Fibroblast of lung (primary cell): Measurements from ENCODE around the gene ZBTB7B. TPM values are rescaled to one million over a fixed set of nuclear protein-coding genes. Genes with fewer than 3 reads are reported as not detected.
"Not testable (repeated sequence)": the region's sequence is repeated elsewhere in the genome, so short reads cannot be mapped to it uniquely, and the experiment has no call there.

Source experiments
- DNase-seq, 2 donors: peaks; one replicate each; pipeline versions ENCODE4 v3.0.0 to v3.0.0-alpha.2; 2010; ENCODE audit warnings: low read depth in 2 of 2
- H2AFZ ChIP-seq: 2 replicates; pipeline ENCODE4 v1.5.1; 2012; ENCODE audit warnings: low read length, control low read depth, inconsistent platforms
- H3K27ac ChIP-seq: 2 replicates; pipeline ENCODE4 v1.5.1; 2011; ENCODE audit warnings: low read length, control low read depth; ENCODE audit not compliant: insufficient read depth
- H3K27me3 ChIP-seq: 2 replicates; pipeline ENCODE4 v1.5.1; 2011; ENCODE audit warnings: mild to moderate bottlenecking, low read length; ENCODE audit not compliant: control insufficient read depth, insufficient read depth
- H3K36me3 ChIP-seq: 2 replicates; pipeline ENCODE4 v1.5.1; 2011; ENCODE audit warnings: low read length; ENCODE audit not compliant: control insufficient read depth, insufficient read depth
- H3K4me1 ChIP-seq: 2 replicates; pipeline ENCODE4 v1.5.1; 2011; ENCODE audit warnings: low read length; ENCODE audit not compliant: control insufficient read depth, insufficient read depth; ENCODE audit errors: extremely low read depth
- H3K4me2 ChIP-seq: 2 replicates; pipeline ENCODE4 v1.5.1; 2011; ENCODE audit warnings: low read length, control low read depth; ENCODE audit not compliant: insufficient read depth; ENCODE audit errors: extremely low read depth
- H3K4me3 ChIP-seq, 4 experiments: fragments of 200-600 bp in 1 of 4; sonication (generic) in 1 of 4; replicated peaks in 1 of 4; 2 replicates each; pipeline ENCODE4 v1.5.1; 2011 to 2016; ENCODE audit warnings: low read length in 4 of 4, low read depth in 3 of 4, mild to moderate bottlenecking in 3 of 4, control low read depth in 2 of 4, inconsistent platforms in 1 of 4, mixed read lengths in 1 of 4; ENCODE audit not compliant: insufficient read depth in 1 of 4; ENCODE audit errors: control extremely low read depth in 1 of 4
- H3K79me2 ChIP-seq: 2 replicates; pipeline ENCODE4 v1.5.1; 2012; ENCODE audit warnings: mild to moderate bottlenecking, low read length, inconsistent platforms; ENCODE audit not compliant: control insufficient read depth, insufficient read depth
- H3K9ac ChIP-seq: 2 replicates; pipeline ENCODE4 v1.5.1; 2011; ENCODE audit warnings: mild to moderate bottlenecking, low read length, control low read depth; ENCODE audit not compliant: insufficient read depth
- H3K9me3 ChIP-seq: 2 replicates; pipeline ENCODE4 v1.5.1; 2012; ENCODE audit warnings: low read depth, low read length; ENCODE audit not compliant: control insufficient read depth, insufficient read depth
- H4K20me1 ChIP-seq: 2 replicates; pipeline ENCODE4 v1.5.1; 2011; ENCODE audit warnings: low read length; ENCODE audit not compliant: control insufficient read depth, insufficient read depth; ENCODE audit errors: extremely low read depth
- CTCF ChIP-seq, 2 donors: IDR thresholded peaks in 1 of 2; conservative IDR thresholded peaks in 1 of 2; 1 replicate in 1 of 2; 2 replicates in 1 of 2; pipeline ENCODE4 v1.5.1; 2011 to 2012; ENCODE audit warnings: low read length in 2 of 2, control low read depth in 1 of 2, inconsistent platforms in 1 of 2, low read depth in 1 of 2, mild to moderate bottlenecking in 1 of 2
- EZH2 ChIP-seq: IDR thresholded peaks from 2 replicates; pipeline ENCODE4 v1.5.1; 2012; ENCODE audit warnings: low read length, control low read depth, mild to moderate bottlenecking; ENCODE audit errors: missing control alignments
- polyA plus RNA-seq, 2 donors: library from polyadenylated mRNA; depleted of rRNA in 1 of 2; stranded (reverse) in 1 of 2; unstranded in 1 of 2; fragments of >200 nt; gene quantifications; 2 replicates each; pipeline ENCODE4 v1.2.1, GENCODE V29; 2011 to 2012; ENCODE audit warnings: missing spikeins in 1 of 2
- total RNA-seq: library from RNA; depleted of rRNA; stranded (reverse); fragments of >200 nt; gene quantifications from 2 replicates; pipeline ENCODE4 v1.2.1, GENCODE V29; 2014

The ZBTB7B gene
- total and polyA plus RNA-seq, 2 donors (not counting 1 experiment from before 2014, with no cell fraction given) = 7.0 to 19.3 TPM

DNA sequence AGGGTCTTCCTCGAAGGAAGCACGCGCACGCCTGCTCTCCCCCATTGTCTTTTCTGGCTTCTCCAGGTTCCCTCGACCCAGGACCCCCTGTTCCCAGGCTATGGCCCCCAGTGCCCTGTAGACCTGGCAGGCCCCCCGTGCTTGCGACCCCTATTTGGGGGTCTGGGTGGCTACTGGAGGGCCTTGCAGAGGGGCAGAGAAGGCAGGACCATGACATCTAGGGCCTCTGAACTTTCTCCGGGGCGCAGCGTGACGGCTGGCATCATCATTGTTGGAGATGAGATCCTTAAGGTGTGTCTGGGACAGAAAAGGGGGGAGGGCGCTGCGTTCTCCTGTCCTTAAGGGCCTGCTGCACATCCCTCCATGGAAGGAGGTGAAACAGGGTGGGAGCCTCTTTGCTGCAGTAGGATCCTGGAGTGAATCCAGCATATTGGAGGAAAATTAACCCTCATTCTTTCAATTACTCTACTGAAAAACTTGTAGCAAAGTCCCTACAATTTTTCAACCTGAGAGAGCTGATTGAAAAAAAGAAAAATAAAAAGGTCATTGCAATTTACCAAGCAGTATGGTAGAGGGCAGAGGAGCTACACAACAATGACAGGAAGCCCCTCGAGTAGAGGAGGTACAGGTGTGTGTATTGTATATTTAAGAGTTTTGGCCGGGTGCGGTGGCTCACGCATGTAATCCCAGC is 18.7 kb upstream of the ZBTB7B start:
- Histone ChIP-seq H2AFZ (no peak overlapping the region), H3K27me3 (no peaks in the 10 kb centered on the region), H3K36me3 (peaks cover 8% of the 10 kb centered on the region), H3K9me3 (no peaks in the 10 kb centered on the region), H3K4me2 (peak overlapping the region; percentile 95), H3K79me2 (peaks cover 16% of the 10 kb centered on the region), H4K20me1 (no peaks in the 10 kb centered on the region), H3K4me1 (peaks cover 6% of the 10 kb centered on the region), H3K9ac (peak overlapping the region; percentile 66), H3K4me3 (peak overlapping the region; percentile 77 to 100 (median 94)), H3K27ac (peak overlapping the region; percentile 46)
- TF ChIP-seq EZH2 (no peak), CTCF (conservative IDR thresholded peaks at IDR 0.05 in 1 of 2, IDR thresholded peaks at IDR 0.05 in 1 of 2; ENCODE audit: low read depth in 1 of 2, low read length in 2 of 2) (no peak)
- no peak for DNase-seq

DNA sequence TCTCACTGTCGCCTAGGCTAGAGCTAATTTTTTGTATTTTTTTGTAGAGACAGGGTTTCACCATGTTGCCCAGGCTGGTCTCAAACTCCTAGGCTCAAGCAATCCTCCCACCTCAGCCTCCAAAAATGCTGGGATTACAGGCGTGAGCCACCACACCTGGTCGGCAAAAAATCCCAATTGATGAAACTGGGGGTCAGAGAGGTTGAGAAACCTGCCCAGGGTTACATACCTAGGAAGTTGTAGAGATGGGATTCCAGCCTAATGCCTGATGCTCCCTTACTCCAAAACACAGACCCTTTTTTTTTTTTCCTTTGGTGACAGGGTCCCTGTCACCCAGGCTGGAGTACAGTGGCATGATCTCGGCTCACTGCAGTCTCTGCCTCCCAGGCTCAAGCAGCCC is 15.9 kb upstream of the ZBTB7B start:
- H3K9ac ChIP-seq, H3K27me3 ChIP-seq, H2AFZ ChIP-seq, H3K4me3 ChIP-seq, H3K27ac ChIP-seq, H3K4me2 ChIP-seq, H4K20me1 ChIP-seq, DNase-seq, H3K36me3 ChIP-seq, H3K4me1 ChIP-seq, H3K9me3 ChIP-seq: not testable (repeated sequence)
- H3K79me2 ChIP-seq = peaks cover 13% of the 10 kb centered on the region

- Histone ChIP-seq H3K9me3 (no peaks in the 10 kb centered on the region), H3K9ac (no peak overlapping the region), H4K20me1 (no peaks in the 10 kb centered on the region), H3K36me3 (peaks cover 8% of the 10 kb centered on the region), H3K4me3 (no peak overlapping the region), H3K27ac (no peak overlapping the region), H2AFZ (no peak overlapping the region), H3K27me3 (no peaks in the 10 kb centered on the region), H3K79me2 (peaks cover 13% of the 10 kb centered on the region), H3K4me2 (no peak overlapping the region), H3K4me1 (peaks cover 5% of the 10 kb centered on the region)
- TF ChIP-seq EZH2 (no peak), CTCF (conservative IDR thresholded peaks at IDR 0.05 in 1 of 2, IDR thresholded peaks at IDR 0.05 in 1 of 2; ENCODE audit: low read depth in 1 of 2, low read length in 2 of 2) (no peak)
- peak in 1 of 2 donors; percentile 55 for DNase-seq
Observed at GRCh38 chr1:154987326-154987725, 15.3 kb upstream of the ZBTB7B start.
